Choroid plexus epithelial cell (primary cell): ENCODE measurements around the gene SLC24A3.

Source experiments
- DNase-seq: peaks from one replicate; pipeline ENCODE4 v3.0.0-alpha.2; 2010; ENCODE audit warnings: low read depth
- H3K4me3 ChIP-seq: 2 replicates; pipeline ENCODE4 v1.5.1; 2011; ENCODE audit warnings: low read depth, mild to moderate bottlenecking, control low read depth, low read length, moderate library complexity
- CTCF ChIP-seq: conservative IDR thresholded peaks from 2 replicates; pipeline ENCODE4 v1.5.1; 2011; ENCODE audit warnings: low read depth, mild to moderate bottlenecking, control low read depth, inconsistent platforms, low read length, moderate library complexity

The SLC24A3 gene

DNA sequence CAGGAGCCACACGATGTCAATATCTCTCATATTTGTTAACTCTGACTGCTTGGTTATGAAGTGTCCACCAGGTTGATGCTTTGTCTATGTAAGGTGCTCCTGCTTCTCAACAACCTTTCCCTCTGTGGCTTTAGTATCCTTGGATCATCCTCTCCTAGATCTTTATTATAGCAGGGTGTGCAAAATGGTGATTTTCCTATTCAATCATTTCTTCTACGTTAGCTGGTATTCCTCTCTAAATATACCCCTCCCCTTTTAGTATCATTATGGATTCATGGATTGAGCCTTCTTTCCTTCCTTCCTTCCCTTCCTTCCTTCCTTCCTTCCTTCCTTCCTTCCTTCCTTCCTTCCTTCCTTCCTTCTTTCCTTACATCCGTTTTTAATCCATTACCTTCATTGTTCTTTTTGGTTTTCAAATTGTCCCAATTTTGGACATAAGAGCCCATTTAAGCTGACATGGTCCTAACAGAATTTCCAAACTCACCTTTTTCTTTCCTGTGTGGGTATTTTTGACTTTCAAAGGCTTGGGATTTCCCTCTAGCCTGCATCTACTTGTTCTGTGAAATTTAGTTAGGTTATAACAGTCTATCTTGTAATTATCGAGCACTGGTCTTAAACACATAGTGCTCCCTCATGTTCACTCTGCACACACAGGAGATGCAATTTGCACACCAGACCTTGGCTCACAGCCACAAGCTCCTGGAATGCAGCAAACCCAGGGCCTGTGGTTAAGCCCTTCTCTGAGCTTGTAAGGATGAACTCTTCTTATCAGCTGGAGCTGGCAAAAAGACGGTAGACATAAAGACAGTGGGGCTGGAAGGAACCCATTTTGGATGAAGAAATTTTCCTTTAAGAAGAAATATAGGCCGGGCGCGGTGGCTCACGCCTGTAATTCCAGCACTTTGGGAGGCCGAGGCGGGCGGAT, 109.9 kb downstream of the SLC24A3 start:
- no peak for TF ChIP-seq CTCF
- H3K4me3 ChIP-seq: no peak overlapping the region
- DNase-seq: peak; percentile 13

- no peak overlapping the region for H3K4me3 ChIP-seq
- TF ChIP-seq CTCF: no peak
- DNase-seq: no peak
These were observed 115.0 kb downstream of the SLC24A3 start for GRCh38 chr20:19327401-19327800.

DNA sequence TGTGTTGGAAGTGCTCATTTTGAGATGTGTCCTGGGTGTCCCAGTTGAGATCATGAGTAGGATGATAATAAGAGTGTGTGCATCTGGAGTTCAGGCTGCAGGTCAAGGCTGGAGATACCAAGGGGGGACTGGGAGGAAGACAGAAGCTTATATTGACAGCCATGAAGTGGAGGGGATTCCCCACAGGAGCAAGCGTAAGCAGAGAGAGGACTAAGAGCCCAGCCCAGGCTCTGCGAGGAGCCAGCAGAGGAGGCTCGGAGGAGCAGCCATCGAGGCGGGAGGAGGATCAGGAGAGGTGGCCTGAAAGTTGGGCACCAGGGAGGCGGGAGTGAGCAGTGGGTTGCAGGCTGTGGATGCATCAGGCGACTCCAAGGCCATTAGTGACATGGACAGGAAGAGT, 116.2 kb downstream of the SLC24A3 start:
- no peak overlapping the region for H3K4me3 ChIP-seq
- DNase-seq: no peak
- TF ChIP-seq CTCF: no peak

DNA sequence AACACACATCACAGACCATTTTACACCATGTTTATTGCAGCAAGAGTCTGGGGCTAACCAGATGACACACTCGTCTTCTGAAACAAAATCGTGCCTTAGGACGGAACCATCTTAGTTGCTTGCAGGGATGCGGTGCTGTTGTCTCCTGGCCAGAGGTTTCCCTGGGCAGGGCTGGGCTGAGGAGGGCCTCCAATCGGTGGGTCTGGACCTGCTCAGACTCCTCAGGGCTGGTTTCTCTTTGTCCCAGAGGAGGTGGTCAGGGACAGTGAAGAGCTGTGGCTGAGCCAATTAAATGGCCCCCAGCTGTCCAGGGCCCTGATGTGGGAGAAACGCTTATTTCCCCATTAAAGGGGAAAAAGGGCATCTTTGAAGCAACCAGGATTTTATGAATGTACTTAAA, 117.6 kb downstream of the SLC24A3 start:
- no peak for DNase-seq

DNA sequence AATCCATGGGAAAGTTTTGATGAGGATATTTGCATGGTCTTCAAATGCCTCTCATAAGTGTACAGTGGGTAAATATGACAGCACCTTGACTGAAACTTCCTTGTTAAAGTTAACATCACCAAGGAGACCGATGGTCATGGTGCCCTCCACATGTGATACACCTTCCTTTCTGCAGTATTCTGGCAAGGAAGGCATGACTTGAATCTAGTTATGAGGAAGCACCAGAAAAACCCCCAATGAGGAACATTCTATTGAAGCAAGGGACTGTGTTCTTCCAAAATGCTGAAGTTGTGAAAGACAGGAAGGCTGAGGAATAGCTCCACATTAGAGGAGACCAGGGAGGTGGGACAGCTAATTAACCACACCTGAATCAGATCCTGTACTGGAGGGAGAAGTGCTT, 118.3 kb downstream of the SLC24A3 start:
- no peak overlapping the region for H3K4me3 ChIP-seq
- TF ChIP-seq CTCF: no peak
- no peak for DNase-seq

More for the DNA sequence above, 117.6 kb downstream of the SLC24A3 start:
- TF ChIP-seq CTCF: no peak
- H3K4me3 ChIP-seq: no peak overlapping the region

DNA sequence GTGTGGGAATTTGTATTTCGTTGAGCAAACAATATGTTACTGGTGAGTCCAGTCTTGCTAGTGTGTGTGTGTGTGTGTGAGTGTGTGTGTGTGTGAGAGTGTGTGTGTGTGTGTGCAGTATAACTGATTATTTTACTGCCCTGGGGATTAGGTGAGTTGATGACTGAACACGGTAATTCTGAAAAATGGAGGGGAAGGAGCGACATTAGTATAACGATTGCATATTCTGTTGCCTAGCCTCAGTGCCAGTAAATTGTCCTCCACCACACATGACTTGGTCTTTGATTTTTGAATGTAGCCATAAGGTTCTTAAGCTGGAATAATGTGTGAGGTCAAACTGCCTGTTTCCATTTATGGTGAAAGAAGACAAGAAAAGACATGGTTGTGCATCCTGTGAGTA, 121.1 kb downstream of the SLC24A3 start:
- no peak overlapping the region for H3K4me3 ChIP-seq
- TF ChIP-seq CTCF: no peak
- no peak for DNase-seq

GRCh38 chr20:19335341-19335740, 122.9 kb downstream of the SLC24A3 start:
- DNase-seq: no peak
- no peak for TF ChIP-seq CTCF
- H3K4me3 ChIP-seq: no peak overlapping the region
